GM18870 (cell line): ENCODE data around the gene NPR1.
"Not testable (repeated sequence)": the region's sequence is repeated elsewhere in the genome, so short reads cannot be mapped to it uniquely, and the experiment has no call there.

ENCODE experiments used
- ATAC-seq: cut with Tn5 transposase; IDR thresholded peaks from one replicate; pipeline ENCODE4 v1.9.1; 2021; ENCODE audit warnings: moderate library complexity; ENCODE audit not compliant: unreplicated experiment

NPR1 gene

GRCh38 chr1:153723687-153724086 is 45.2 kb downstream of the NPR1 start:
- ATAC-seq: no peak

DNA sequence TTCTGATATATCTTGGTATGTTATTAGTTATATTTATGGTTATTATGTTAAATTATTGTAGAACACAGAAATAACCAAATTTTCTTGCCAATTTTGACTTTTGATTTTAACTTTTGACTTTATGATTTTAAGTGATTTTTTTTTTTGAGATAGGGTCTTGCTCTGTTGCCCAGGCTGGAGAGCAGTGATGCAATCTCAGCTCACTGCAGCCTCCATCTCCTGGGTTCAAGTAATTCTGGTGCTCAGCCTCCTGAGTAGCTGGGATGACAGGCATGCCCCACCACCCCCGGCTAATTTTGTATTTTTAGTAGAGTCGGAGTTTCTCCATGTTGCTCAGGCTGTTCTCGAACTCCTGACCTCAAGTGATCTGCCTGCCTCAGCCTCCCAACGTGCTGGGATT is 46.1 kb downstream of the NPR1 start:
- not testable (repeated sequence) for ATAC-seq

- peak; percentile 88 for ATAC-seq
Measured at GRCh38 chr1:153727463-153728304, 49.2 kb downstream of the NPR1 start, which contains the start of gene INTS3. Gene INTS3, plus strand, starts transcription at chr1:153728050. Its CDS starts 585 bp downstream, at chr1:153728635.

DNA sequence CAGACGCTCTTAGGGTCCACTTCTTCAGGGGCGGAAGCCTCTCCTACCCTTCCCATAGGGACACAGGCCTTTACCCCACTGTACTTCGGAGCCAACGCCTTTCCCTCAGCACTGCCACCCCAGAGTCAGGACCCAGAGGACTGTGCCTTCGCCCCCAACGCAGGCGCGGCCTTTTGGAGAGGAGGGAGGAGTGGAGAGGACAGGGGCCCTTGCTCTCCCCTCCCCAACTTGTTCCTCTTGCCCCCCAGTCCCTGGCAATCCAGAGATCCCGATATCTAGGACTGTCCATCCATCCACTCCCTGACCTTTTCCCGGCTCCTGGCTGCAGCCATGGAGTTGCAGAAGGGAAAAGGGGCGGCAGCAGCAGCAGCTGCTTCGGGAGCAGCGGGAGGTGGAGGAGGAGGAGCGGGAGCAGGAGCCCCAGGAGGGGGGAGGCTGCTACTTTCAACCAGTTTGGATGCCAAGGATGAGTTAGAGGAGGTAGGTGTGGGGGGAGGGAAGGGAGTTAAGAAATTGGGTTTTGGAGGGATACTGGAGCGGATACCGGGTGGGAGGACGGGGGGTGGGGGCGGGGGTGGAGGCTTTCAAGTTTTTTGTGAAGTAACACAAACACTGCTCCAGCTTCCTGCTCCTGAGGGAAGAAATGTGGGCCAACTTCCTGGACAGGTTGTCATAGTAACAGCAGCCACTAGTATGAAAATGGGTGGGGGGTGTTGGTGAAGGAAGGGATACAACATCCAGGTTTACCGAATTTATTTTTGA is 50.0 kb downstream of the NPR1 start:
- ATAC-seq: no peak

- no peak for ATAC-seq
Measured at GRCh38 chr1:153730468-153730988, 52.0 kb downstream of the NPR1 start.

DNA sequence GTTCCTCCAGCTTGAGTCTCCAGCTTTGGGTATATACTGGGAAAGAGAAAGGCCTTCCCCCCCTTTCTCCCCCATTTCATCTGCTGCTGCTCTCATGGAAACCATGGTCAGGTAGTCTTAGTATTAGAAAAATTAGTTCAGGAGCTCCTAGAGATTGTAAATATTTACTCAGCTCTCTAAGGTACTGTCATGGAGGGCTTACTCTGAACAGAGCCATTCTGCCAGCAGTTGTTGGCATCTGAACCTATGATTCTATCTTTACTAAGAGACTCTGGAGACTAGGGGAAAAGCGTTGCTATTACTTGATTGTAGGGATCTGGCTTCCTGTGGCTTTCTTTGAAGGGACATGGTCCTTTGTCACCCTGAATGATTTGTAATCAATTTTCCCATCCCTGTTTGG is 55.5 kb downstream of the NPR1 start:
- no peak for ATAC-seq

DNA sequence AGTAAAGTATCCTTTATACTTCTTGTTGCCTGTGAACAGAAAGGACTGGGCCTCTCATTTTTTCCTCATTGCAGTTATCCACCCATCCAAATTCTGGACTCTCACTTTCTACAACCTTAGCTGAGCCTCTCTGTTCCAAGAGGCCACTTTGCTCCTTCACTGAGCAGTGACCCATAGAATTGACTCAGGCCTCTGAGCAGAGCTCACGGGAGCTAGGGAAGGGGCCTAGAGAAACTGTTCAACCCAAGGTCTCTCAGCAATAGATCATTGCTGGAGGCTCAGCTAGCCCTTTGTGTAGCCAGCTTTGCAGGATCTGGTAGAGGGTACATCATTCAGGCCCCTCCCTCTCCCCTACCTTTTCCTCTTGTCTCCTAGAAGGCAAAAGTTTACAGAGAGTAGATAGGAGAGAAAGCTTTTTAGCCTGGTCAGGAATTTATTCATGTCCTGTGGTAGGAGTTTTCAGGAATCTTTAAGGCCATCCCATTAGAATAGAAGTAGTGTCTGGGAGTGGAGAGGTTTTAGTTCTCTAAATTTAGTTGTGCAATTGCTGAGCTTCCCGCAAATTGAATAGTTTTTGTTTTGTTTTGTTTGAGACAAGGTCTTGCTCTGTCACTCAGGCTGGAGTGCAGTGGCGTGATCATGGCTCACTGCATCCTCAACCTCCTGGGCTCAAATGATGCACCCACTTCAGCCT is 56.1 kb downstream of the NPR1 start:
- no peak for ATAC-seq

DNA sequence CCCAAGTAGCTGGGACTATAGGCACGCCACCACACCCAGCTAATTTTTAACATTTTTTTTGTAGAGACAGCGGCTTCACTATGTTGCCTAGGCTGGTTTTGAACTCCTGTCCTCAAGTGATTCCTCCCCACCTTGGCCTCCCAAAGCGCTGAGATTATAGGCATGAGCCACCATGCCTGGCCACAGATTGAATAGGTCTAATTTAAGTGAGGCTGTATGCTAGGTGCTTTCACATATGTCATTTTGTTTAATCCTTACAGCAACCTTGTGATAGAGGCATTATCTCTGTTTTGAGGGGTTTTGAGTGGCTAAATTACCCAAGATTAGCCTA is 56.6 kb downstream of the NPR1 start:
- no peak for ATAC-seq

DNA sequence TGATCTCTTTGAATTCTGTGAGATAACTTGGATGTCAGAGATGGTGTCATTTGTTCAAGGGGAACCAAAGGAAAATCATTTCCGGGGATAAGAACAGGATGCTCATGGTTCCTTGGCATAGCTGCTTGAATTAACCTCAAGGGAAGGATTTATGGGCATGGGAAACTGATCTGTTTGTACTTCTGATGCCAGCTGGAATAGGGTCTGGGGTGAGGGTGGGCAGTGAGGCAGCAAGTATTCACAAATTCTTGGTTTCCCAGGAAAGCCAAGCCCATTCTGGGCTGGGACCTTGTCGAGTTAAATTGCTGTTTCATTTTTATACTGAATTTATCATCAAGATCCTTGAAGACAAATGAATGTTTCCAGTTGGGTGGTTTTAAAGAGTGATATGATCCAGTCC is 63.5 kb downstream of the NPR1 start:
- ATAC-seq: no peak

GRCh38 chr1:153742411-153743142 is 64.1 kb downstream of the NPR1 start:
- peak; percentile 62 for ATAC-seq
